ENCODE data around the gene FBLN5.

GRCh38 chr14:91831337-91831736, 116.2 kb downstream of the FBLN5 start:
- no peak for TF ChIP-seq POLR2A (IDR thresholded peaks at IDR 0.05)
- TF ChIP-seq CTCF (IDR thresholded peaks at IDR 0.05), result no peak
- TF ChIP-seq EP300 (IDR thresholded peaks at IDR 0.05), result no peak
